Activated CD4-positive, alpha-beta T cell treated with anti-CD3 and anti-CD28 coated beads, Interleukin-2, amount 50 U/mL, for 16 hours (primary cell): ENCODE results near the gene ATG16L2.

Experiments used
- DNase-seq: peaks from one replicate; pipeline ENCODE4 v3.0.0-alpha.2; 2020

The ATG16L2 gene, protein sequence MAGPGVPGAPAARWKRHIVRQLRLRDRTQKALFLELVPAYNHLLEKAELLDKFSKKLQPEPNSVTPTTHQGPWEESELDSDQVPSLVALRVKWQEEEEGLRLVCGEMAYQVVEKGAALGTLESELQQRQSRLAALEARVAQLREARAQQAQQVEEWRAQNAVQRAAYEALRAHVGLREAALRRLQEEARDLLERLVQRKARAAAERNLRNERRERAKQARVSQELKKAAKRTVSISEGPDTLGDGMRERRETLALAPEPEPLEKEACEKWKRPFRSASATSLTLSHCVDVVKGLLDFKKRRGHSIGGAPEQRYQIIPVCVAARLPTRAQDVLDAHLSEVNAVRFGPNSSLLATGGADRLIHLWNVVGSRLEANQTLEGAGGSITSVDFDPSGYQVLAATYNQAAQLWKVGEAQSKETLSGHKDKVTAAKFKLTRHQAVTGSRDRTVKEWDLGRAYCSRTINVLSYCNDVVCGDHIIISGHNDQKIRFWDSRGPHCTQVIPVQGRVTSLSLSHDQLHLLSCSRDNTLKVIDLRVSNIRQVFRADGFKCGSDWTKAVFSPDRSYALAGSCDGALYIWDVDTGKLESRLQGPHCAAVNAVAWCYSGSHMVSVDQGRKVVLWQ

DNA sequence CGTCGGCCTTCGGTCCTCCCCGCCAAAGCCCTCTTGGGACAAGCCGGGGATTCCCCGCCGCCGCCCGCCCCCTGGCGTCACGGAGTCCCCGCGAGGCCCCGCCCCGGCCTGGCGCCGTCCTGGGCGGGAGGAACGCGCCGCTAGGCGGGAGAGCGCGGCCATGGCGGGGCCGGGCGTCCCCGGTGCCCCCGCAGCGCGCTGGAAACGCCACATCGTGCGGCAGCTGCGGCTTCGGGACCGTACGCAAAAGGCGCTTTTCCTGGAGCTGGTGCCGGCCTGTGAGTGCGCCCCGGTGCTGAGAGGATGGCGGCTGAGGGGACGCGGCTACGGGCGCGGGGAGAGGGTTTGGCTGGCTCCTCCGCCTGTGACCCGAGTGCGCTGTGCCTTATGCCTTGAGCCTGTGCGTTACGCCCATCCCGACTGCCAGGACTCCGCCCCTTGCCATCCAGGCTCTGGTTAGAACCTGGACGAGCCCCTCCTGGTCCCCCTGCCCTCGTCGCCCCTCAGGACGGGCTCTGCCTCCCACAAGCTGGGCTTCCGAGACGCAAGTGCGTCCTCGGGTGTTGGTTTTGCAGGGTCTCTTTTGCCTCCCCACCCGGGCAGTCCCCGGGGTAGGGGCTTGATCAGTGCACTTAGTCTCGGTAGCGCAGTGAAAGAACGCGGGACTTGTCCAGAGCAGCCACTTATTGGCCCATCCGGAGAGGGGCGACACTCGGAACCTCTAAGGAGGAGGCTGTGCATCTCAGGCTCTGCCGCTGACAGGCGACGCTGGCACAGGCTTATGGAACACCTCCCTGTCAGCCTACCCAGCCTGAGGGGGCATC is at the start of gene ATG16L2:
TSS of gene ATG16L2 (plus strand) at position 126 of the 824 bp plus-strand sequence. CDS start at position 161, 35 bp downstream.
- DNase-seq: peak; percentile 88

DNA sequence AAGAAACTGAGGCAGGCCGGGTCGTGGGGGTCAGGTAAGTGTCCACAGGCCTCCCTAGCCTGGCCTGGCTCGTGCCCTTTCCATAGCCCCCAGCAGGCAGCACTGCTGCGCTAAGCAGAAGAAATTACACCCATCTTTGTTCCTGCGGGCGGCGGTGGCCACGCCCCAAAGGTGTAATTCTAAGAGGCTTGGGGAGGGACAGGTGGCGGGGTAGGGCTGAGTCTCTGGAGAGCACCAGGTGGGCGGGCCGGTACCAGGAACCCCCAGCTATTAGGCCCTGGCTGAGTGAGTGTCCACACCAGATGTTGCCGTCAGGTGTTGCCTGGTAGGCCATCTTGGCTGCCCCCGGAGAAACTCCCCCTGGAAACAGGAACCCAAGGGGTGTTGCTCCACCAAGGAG is 49.7 kb upstream of the ATG16L2 start:
- no peak for DNase-seq

DNA sequence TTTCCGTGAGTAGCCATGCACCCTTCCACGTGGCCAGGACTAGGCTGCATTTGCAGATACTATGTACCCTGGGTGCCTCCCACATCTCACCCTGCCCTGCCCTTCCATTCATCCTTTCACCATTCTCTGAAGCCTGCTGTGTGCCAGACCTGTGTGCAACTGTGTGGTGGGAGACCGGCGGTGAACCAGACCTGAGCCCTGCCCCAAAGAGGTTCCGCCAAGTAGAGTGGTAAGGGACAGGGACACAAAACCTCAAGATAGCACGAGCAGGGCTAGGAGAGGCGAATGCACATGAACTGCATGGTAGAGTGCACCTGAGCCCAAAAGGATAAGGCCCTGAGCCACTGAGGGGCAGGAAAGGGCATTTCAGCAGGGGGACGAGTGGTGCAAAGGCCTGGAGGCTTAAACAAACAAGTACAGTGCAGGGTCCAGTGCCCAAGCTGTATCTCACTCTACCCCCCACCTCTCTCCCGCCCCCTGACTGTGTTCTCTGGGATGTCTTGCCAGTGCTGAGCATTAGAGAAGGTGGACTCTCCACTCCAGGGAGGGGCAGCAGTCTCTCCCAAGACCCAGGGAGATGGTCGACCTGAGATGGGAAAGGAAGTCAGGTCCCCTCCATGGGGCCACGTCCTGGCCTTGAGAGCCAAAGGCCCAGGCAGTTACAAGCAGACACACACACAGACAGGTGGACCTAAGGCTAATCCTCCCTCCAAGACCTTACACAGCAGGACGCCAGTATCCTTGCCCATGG is 47.9 kb upstream of the ATG16L2 start:
- no peak for DNase-seq

DNA sequence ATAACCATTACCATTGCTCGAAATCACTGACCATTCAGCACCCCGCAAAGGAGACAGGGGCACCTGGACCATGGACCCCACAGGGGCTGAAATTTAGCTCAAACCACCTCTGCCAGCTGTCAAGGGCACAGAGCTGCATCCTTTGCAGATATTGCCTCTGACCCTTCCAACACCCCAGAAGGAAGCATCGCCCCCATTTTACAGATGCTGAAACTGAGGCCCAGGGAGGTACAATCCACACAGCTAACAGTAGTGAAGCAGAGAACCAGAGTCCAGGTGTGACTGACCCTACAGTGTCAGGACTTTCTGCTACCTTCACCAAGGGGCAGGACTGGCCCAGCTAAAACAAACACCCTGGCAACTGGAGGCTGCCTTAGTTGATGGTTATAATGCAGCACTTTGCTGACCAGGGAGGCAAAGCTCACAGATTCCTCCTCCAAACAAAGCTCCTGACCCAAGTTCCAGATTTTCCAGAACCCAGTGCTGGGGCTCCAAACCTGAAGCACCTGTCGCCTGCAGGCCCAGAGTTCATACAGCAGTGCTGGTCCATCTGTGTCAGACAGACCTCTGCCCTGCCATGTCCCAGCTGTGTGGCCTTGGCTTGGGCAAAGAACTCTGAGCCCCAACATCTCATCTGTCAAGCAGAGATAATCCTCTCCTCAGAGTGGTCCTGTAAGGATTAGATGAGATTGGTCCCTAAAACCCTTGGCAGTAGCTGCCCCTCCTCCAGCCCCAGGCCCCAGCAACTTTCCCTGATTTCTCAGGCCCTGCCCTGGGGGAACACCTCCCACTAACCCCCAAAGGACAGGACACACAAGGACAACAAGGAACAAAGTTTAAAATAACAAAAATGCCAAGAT is 46.8 kb upstream of the ATG16L2 start:
- DNase-seq: no peak

DNA sequence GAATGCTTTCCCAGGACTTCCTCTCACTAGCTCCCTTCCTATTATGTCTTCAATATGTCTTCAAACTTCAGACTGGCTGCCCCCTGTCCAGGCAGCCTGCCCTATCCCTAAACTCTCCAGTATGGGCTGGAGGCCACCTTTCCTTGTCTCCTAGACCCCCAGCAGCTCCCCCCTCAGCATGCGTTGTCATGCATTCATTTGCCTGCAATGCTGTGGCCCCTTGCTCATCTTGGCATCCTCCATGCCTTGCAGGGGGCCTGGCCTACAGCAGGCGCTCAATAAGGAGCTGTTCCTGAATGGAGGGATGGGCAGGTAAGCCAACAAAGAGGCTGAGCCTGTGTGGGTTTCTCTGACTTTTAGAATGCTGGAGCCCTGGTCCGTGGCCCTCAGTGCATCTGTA is 45.6 kb upstream of the ATG16L2 start:
- DNase-seq: no peak

DNA sequence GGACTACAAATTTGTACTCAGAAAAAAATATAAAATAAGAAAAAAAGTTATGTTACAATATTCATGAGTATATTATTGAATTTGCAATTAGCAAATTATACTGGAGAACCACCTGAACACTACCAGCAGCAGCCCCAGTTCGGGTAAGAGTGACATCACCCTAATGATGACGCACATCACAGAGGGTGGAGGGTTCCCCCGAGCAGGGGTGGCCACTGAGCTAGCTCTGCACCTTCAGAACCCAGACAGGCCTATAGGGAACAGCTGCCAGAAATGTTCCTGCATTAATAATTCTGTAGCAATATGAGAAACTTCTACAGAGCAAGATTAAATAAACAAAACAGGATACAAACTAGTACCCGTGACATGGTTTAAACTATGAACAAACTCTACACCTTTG is 44.5 kb upstream of the ATG16L2 start:
- DNase-seq: no peak

DNA sequence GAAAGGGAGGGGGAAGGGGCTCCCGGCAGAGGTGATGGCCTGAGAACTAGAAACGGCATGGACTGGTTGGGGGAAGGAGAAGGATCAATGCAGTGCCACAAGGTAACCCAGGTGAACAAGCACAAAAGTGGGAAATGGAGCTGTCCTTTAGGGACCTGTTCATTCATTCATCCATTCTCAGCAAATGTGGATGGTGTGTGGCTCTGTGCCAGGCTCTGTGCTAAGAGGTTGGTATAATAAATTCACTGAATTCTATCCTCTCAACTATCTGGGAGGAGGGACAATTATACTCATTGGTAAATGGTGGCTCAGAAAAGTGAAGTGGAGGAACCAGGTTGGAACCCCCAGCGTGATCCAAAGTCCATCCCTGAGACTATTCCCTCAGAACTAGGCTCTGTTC is 43.4 kb upstream of the ATG16L2 start:
- DNase-seq: no peak

DNA sequence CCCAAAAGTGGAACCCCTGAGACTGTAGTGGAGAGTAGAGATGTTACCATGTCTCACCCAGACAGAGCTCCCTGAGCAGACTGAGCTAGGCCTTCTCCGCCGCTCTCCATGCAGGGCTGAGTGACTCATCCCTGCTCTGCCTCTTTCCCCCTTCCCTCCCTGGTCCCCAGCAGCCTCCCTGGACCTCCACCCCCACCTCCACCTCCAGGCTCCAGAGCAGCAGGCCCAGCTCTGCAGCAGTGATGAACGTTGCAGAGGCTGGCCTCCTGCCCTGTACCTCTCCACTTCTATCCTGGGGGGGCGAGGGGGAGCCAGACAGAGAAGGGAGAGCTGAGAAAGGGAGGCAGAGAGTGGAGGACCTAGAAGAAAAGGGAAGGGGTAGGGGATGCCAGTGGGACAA is 42.7 kb upstream of the ATG16L2 start:
- DNase-seq: no peak

DNA sequence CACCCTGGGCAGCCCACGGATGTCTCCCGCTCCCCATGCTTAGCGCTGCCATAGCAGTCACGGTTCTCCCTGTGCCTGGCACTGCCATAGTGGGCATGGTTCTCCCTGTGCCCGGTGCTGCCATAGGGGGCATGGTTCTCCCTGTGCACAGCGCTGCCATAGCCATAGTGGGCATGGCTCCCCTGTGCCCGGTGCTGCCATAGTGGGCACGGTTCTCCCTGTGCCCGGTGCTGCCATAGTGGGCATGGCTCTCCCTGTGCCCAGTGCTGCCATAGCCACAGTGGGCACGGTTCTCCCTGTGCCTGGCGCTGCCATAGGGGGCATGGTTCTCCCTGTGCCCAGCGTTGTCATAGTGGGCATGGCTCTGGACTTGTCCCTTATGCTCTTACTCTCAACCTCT is 42.2 kb upstream of the ATG16L2 start:
- no peak for DNase-seq

DNA sequence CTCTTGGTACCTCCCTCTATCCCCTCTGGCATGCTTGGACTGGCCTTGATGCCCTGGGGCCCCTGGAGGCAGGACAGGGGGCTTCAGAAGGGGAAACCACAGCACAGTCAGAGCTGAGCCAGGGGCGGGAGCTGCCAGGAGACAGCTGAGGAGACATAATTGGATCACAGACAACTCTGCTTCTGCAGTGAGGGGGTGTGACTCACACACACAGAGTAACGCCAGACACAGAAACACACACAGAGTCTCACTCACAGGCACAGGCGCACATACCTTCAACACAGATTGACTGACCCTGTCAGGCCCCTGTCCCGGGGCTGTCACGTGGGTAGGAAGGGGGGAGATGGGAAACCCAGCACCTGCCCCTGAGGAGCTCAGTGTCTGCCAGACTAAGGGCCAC is 40.9 kb upstream of the ATG16L2 start:
- DNase-seq: no peak

DNA sequence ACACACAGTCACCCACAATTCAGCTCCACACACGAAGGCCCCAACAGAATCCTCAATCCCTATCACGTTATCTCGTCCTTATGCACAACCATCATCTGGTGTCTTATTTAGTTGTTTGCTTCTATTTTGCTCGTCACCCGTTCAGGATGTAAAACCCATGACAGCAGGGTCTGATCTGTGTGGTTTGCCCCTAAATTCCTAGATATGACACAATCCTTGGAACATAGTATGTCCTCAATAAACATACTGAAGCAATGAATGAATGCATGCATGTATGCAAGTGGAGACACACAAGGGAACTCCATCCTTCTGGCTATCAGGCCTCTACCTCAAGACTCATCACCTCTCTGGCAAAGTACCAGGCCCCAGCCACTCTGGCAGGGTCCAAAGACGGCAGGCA is 40.5 kb upstream of the ATG16L2 start:
- DNase-seq: no peak

DNA sequence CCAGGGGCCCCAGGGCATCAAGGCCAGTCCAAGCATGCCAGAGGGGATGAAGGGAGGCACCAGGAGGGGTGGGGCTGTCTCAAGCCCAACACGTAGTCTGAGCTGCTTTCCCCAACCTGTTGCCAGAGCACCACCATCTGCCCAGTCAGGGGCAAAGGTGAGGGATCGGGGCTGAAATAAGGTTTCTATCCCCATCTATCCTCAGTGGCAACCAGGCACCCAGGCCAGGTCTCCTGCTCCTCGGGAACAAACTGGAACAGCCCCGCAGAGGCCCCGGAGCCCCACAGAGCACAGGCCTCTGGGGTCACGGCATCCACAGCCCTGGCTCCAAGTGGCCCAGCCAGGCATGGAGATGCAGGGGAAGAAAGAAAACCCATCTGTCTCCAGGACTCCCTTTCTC is 39.7 kb upstream of the ATG16L2 start:
- DNase-seq: no peak

DNA sequence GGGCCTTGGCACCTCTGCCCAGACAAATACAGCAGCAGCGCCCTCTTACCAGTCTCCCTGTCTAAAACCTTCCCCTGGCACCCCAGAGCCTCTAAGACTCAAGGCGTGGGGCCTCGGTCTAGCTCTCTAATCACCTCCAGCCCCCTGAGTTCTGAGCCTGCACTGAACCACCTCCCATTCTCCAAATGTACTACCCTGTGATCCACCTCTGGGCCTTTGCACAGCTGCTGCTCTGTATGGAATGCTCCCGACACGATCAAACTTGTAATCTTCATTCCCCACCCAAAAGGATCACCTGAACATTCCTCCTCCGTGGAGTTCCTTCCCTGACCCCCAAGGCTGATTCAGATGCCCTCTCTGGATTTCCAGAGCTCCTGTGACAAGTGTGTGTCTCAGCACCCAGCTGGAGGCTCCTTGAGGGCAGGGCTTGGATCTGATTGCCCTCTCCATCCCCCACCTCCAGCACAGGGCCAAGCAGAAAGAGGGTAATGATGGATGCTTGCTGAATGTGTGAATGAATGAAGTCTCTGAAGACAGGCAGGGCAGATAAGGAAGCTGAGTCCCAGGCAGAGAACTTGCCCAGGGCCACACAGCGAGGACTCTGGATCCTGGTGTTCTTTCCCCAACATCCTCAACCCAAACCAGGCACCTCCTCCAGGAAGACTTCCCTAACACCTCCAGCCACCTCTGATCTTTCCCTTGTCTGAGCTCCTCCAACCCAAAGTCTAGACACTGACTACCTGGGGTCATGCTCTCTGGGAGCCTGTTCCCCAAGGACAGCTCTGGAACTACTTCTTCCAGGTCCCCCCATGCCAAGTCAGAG is 38.7 kb upstream of the ATG16L2 start:
- no peak for DNase-seq

DNA sequence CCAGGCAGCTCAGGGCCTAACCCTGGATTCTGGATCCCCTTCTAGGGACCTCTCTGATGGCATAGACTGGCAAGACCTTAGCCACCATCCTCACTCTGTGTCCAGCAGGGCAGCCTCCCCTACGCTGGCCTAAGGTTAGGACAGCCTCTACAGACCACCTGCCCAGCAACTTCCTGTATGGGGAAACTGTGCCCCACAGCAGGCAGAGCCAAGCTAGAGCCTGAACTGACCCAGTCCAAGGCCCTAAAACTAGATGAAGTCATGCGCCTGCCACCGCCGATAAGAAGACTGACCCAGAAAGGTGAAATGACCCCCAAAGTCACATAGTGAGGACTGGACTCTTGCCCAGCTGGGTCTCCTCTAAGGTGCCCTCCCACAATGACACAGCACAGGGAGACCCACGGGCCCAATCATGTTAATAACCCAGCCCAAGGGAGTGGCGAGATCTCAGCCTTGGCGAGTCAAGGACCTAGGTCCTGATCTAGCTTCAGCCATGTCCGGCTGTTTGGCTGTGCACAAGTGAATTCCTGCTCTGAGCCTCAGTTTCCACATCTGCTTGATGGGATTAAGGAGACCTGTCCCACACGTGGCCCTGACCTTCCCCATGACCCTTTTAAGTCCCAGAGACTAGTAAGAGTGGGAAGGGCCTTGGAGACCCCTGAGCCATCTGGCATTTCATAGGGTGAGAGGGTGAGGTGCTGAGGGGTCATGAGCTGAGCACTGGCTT is 37.9 kb upstream of the ATG16L2 start:
- no peak for DNase-seq

DNA sequence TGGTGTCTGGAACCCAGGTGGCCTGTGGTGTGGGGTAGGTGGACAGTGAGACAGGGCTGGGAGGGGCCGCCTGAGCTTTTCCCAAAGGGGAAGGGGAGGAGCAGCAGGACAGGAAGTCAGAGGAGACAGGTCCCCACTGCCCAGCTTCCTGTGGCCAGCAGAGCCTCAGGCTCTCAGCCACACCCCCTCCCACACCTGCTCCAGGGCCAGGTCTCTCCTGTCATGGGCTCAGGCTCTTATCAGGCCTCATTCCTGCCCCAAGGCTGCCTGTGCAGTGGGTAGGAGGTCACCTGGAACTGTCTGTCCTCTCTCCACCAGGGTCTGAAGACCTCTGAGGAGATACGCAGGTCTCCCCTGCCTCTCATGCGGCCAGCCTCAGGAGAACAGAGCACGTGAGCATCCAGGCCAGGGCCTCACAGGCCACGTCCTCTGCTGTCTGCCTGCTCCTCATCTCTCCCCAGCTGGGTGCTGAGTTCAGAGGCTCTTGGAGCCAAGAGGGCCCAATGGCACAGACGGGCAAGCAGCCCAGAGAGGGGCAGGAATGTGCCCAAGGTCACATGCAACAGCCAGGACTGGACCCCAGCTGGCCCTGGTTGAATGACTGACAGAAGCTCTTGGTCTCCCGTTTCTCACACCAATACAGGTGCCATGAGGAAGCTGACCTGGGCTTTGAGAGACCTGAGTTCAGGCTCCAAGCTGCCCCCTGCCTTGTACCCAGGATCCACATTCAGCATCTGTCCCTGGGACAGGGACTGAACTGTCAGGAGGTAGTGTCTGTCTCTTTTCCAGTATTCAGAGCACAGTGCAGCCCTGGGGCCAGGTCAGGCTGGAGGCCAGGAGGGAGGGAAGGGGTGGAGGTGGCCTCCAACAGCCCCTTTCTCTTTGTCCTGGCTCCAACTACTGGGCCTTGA is 37.1 kb upstream of the ATG16L2 start:
- no peak for DNase-seq

DNA sequence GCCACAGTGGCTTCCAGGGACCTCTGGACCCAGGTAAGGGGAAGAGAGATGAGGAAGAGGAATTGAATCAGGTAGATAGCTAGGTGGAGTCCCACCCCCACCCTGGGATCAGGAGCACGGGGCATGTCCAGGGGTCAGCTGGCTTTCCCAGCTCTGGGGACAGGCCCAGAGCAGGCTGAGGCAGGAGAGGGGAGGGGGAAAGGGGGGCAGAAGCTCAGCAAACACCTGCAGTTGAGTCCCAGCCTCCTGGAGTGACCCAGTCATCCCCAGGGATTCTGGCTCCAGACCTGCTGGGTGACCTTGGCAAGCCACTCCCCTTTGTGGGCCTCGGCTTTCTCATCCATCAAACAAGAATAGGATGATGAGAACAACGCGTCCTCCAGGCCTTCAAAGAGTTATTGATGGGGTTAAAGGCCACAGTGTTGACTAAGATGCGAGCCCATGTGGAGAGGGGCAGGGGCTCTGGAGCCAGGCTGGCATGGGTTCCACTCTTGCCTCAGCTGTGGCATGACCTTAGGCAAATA is 36.4 kb upstream of the ATG16L2 start:
- DNase-seq: no peak

DNA sequence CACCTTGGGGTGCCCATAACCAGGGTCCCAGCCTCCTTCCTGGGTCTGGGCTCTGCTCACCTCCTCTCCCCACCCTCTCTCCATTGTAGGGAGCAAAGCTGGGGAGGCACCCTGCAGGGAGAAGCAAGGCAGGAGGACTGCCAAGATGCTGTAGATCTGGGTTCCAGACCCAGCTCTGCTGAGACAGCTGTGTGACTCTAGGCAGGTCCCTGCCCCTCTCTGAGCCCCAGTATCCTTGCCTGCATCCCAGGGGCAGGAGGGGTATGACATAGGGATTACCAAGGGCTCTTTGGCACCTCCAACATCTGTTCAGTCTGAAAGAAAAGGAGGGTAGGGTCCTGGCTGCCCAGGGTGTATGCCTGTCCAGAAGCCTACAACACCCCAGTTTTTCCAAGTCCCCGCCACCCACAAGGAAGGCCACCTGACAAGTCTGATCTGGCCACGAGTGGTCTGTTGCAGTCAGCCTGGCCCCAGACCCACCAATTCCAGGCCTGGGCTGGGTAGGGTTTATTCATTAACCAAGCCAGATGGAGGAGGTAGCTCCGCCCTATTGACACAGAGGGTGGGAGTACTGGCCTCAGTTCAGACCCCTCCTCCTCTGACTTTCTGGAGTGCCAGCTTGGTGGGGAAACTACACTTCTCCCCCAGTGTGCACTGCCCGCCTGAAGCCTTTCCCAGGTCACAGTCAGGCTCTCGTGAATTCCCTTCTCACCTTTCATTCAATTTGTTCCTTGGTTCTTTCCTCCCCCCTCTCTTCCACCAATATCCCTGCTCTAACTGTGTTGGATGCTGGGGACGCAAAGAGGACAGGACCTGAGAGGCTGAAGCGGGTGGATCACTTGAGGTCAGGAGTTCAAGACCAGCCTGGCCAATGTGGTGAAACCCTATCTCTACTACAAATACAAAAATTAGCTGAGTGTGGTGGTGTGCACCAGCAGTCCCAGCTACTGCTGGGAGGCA is 35.4 kb upstream of the ATG16L2 start:
- no peak for DNase-seq
